ENCODE measurements around the gene C1QTNF8.
A peak's percentile ranks its signal among the peaks of the same experiment; 100 is the strongest.

C1QTNF8 gene

DNA sequence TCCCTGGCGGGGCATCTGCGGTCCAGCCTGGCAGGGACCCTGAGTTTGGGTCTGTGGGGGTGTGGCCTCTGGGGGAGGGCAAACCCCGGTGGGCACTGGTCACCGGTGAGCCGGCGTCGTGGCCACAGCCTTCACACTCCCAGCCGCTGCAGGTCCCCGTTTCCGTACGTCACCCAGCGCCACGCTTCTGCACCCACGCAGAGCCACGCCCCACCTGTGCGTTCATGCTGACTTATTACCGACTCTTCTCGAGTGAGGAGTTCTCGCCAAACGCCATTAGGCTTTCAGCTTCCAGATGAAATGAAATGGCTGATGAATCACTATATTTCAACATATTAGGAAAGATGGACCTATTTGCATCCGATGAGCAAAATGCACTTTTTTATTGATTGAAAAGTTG, 32.3 kb downstream of the C1QTNF8 start:
- DNase-seq: peak in 1 of 58 donors; percentile 27

- no peak for DNase-seq
Observed at GRCh38 chr16:1062895-1063294, 33.1 kb downstream of the C1QTNF8 start.

GRCh38 chr16:1061769-1062505, 34.1 kb downstream of the C1QTNF8 start:
- no peak for DNase-seq

- DNase-seq: no peak
Observed at GRCh38 chr16:1060416-1061340, 35.4 kb downstream of the C1QTNF8 start.

DNA sequence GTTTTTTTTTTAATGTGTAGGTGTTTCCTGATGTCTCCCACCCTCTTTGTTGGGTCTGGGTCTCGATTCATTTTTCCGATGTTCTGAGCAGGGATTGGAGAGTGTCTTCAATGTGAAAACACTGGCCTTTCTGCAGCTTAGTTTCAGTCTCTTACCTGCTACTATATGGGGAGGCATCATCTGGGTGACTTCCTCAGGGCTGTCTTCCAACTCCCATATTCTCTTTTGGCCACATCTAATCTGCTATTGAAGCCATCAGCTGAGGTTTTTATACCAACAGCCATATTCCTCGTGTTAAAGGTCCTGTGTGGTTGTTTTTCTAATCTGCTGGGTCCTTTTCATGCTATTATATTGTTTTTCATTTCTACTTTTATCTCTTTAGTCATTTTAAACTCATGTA, 36.7 kb downstream of the C1QTNF8 start:
- DNase-seq: no peak

DNA sequence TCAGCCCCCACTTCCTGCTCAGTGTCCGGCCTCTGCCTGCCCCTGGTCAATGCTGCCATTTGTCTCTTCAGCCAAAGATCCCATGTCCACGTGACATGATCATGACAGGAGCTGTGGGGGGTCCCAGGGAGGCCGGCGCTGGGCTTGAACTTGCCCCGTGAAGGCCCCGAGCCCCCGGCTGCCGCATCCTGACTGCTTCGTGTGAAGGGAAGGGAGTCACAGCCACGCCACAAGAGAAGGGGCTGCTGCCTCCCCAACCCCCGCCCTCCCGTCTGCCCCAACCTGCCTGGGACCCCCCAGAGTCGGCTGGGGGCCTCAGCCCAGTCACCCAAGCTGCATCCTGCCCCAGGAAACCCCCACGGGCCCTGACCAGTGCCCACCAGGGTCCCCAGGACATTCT, 37.8 kb downstream of the C1QTNF8 start:
- DNase-seq: no peak

- peak in 19 of 58 donors; percentile 6 to 69 (median 26) for DNase-seq
Observed at GRCh38 chr16:1057252-1057932, 38.7 kb downstream of the C1QTNF8 start.

- no peak for DNase-seq
Observed at GRCh38 chr16:1056196-1056595, 39.8 kb downstream of the C1QTNF8 start.

- no peak for DNase-seq
Observed at GRCh38 chr16:1055557-1055924, 40.5 kb downstream of the C1QTNF8 start.

GRCh38 chr16:1054660-1055556, 41.1 kb downstream of the C1QTNF8 start:
- peak in 53 of 58 donors; percentile 7 to 80 (median 50) for DNase-seq

- no peak for DNase-seq
Observed at GRCh38 chr16:1053700-1054368, 42.2 kb downstream of the C1QTNF8 start.

DNA sequence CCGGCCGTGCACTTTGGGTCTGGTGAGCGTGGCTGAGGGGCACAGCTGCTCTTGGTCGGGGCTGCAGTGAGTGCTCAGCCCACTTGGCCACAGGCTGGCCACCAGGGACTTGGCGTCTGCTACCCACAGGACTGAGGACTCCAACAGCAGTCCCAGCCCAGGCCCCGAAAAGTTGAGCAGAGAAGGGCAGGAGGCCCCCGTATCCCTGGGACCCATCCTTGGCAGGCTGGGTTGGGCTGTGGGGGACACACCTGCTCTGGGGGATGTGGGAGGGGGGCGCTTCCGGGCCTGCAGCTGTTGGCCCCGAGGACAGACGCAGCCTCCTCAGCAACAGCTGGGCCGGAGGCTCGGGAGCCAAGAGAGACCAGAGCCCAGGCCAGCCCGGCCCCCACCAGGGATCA, 42.9 kb downstream of the C1QTNF8 start:
- peak in 10 of 58 donors; percentile 4 to 49 (median 28) for DNase-seq

- DNase-seq: peak in 1 of 58 donors; percentile 11
Observed at GRCh38 chr16:1052721-1053120, 43.3 kb downstream of the C1QTNF8 start.

GRCh38 chr16:1051446-1051845, 44.6 kb downstream of the C1QTNF8 start:
- DNase-seq: no peak

- DNase-seq: no peak
Observed at GRCh38 chr16:1050921-1051320, 45.1 kb downstream of the C1QTNF8 start.

GRCh38 chr16:1050516-1050915, 45.5 kb downstream of the C1QTNF8 start:
- DNase-seq: no peak

DNA sequence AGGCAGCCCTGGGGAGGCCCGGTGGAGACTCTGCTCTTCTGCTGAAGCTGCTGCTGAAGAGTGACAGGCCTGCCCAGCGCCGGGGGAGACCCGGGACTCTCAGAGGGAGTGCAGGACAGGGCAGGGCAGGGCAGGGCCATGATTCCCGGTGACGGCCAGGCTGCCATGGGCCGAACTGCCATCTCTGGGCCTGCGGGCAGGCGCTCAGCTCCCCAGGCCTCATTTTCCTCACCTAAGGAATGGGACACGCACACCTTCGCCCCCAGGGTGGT, 46.1 kb downstream of the C1QTNF8 start:
- DNase-seq: no peak

- DNase-seq: no peak
Observed at GRCh38 chr16:1049113-1049975, 46.7 kb downstream of the C1QTNF8 start.

- DNase-seq: peak in 49 of 58 donors; percentile 20 to 88 (median 68)
Observed at GRCh38 chr16:1048442-1049112, 47.5 kb downstream of the C1QTNF8 start.

Measured in anterior cingulate cortex (tissue), 58 donors.